HG03469 (cell line): Measurements from ENCODE around the gene BCL2L15.

Experiments
- ATAC-seq: cut with Tn5 transposase; IDR thresholded peaks from one replicate; pipeline ENCODE4 v1.9.1; 2021; ENCODE audit warnings: mild to moderate bottlenecking, moderate library complexity, moderate number of reproducible peaks; ENCODE audit not compliant: unreplicated experiment

Gene BCL2L15

GRCh38 chr1:113912594-113913311, 25.4 kb upstream of the BCL2L15 start:
- no peak for ATAC-seq

- no peak for ATAC-seq
These were observed 18.1 kb upstream of the BCL2L15 start for GRCh38 chr1:113905435-113905861.

GRCh38 chr1:113904674-113905434, 17.5 kb upstream of the BCL2L15 start, which contains the start of the genes AP4B1 and DCLRE1B:
Gene AP4B1, minus strand, starts transcription at chr1:113904799. Its CDS starts 82 bp downstream, at chr1:113904717.
Gene DCLRE1B, plus strand, starts transcription at chr1:113905326. Its CDS starts 261 bp downstream, at chr1:113905587.
- peak; percentile 70 for ATAC-seq

GRCh38 chr1:113904293-113904673, 16.9 kb upstream of the BCL2L15 start:
- peak; percentile 22 for ATAC-seq

GRCh38 chr1:113903501-113904292, 16.3 kb upstream of the BCL2L15 start:
- no peak for ATAC-seq

GRCh38 chr1:113901191-113901590, 13.8 kb upstream of the BCL2L15 start:
- no peak for ATAC-seq

- ATAC-seq, result no peak
These were observed 11.7 kb upstream of the BCL2L15 start for GRCh38 chr1:113899111-113899510.

GRCh38 chr1:113898241-113898814, 10.9 kb upstream of the BCL2L15 start:
- ATAC-seq, result no peak

GRCh38 chr1:113895961-113896360, 8.6 kb upstream of the BCL2L15 start:
- ATAC-seq, result no peak

GRCh38 chr1:113895098-113895497, 7.7 kb upstream of the BCL2L15 start:
- ATAC-seq, result no peak

GRCh38 chr1:113893267-113893666, 5.9 kb upstream of the BCL2L15 start:
- no peak for ATAC-seq

- ATAC-seq, result no peak
These were observed 4.3 kb upstream of the BCL2L15 start for GRCh38 chr1:113891631-113892220.

GRCh38 chr1:113890816-113891215, 3.4 kb upstream of the BCL2L15 start:
- no peak for ATAC-seq

GRCh38 chr1:113886417-113887401, 672 bp downstream of the BCL2L15 start:
- no peak for ATAC-seq

GRCh38 chr1:113881661-113882060, 5.7 kb downstream of the BCL2L15 start:
- ATAC-seq, result no peak

- ATAC-seq, result no peak
These were observed 7.7 kb downstream of the BCL2L15 start for GRCh38 chr1:113879739-113880038.

GRCh38 chr1:113876176-113876575, 11.2 kb downstream of the BCL2L15 start:
- no peak for ATAC-seq

GRCh38 chr1:113875714-113876113, 11.7 kb downstream of the BCL2L15 start:
- ATAC-seq, result peak; percentile 23
